HFFc6 (cell line): ENCODE results near the gene RDH14. TPM values are rescaled to one million over a fixed set of nuclear protein-coding genes. Genes with fewer than 3 reads are reported as not detected.

ENCODE experiments used
- DNase-seq: peaks from one replicate; pipeline ENCODE4 v3.0.0-alpha.2; 2018
- H3K27ac Mint-ChIP-seq: 2 replicates; pipeline ENCODE4 v1.8.0; 2020; ENCODE audit warnings: mild to moderate bottlenecking, mixed read lengths
- H3K27me3 Mint-ChIP-seq: 2 replicates; pipeline ENCODE4 v1.8.0; 2021; ENCODE audit warnings: mild to moderate bottlenecking, moderate library complexity, mixed read lengths; ENCODE audit not compliant: insufficient read depth
- H3K36me3 Mint-ChIP-seq: 2 replicates; pipeline ENCODE4 v1.8.0; 2021; ENCODE audit warnings: low read depth, mixed read lengths
- H3K4me1 Mint-ChIP-seq: 2 replicates; pipeline ENCODE4 v1.8.0; 2020; ENCODE audit warnings: low read depth, mixed read lengths
- H3K4me3 Mint-ChIP-seq: 2 replicates; pipeline ENCODE4 v1.8.0; 2020; ENCODE audit warnings: mild to moderate bottlenecking, moderate library complexity, mixed read lengths
- H3K9me3 Mint-ChIP-seq: 2 replicates; pipeline ENCODE4 v1.8.0; 2020; ENCODE audit warnings: mild to moderate bottlenecking, mixed read lengths
- total RNA-seq, 6 experiments: library from RNA; stranded (reverse); fragmentation: NEBNext Ultra II Directional; extraction: Animal tissue kit (Norgen Biotek cat#: 25700); gene quantifications; 2 replicates in 1 of 6; 3 replicates in 5 of 6; pipeline ENCODE4 v1.2.3, GENCODE V29; 2021
- TF ChIP-seq, protein P1 (sequence below): fragments of 200-600 bp; sonication (generic); IDR thresholded peaks from 2 replicates; pipeline ENCODE4 v1.5.0; 2021; ENCODE audit warnings: antibody characterized with exemption, mild to moderate bottlenecking

RDH14 gene
- total RNA-seq, 6 experiments from 2014 or later: 15.0 to 21.6 (median 17.7) TPM

DNA sequence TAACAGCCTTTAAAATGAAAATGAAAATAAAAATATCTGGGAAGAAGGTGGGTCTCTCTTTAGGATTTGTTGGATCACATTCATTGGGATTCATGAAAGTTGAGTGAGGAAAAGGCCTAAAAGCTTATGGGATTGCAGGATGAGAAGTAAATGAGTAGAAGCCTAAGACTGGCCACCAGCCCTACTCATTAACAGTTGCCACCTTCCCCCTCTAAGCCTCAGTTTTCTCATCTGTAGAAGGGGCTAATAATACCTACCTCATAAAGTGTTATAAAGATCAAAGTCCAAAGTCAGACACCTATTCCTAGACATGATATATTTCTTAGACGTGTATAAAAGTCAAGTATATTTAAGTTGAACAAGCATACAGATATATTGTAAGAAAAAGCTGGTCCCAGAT, 23.8 kb downstream of the RDH14 start:
- H3K27me3 Mint-ChIP-seq: no peaks in the 10 kb centered on the region; the same call in 1 of the 2 replicates
- H3K27ac Mint-ChIP-seq: no peak overlapping the region
- H3K4me3 Mint-ChIP-seq: no peak overlapping the region
- TF ChIP-seq, protein P1, sequence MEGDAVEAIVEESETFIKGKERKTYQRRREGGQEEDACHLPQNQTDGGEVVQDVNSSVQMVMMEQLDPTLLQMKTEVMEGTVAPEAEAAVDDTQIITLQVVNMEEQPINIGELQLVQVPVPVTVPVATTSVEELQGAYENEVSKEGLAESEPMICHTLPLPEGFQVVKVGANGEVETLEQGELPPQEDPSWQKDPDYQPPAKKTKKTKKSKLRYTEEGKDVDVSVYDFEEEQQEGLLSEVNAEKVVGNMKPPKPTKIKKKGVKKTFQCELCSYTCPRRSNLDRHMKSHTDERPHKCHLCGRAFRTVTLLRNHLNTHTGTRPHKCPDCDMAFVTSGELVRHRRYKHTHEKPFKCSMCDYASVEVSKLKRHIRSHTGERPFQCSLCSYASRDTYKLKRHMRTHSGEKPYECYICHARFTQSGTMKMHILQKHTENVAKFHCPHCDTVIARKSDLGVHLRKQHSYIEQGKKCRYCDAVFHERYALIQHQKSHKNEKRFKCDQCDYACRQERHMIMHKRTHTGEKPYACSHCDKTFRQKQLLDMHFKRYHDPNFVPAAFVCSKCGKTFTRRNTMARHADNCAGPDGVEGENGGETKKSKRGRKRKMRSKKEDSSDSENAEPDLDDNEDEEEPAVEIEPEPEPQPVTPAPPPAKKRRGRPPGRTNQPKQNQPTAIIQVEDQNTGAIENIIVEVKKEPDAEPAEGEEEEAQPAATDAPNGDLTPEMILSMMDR: no peak
- H3K36me3 Mint-ChIP-seq: no peaks in the 10 kb centered on the region
- no peaks in the 10 kb centered on the region for H3K9me3 Mint-ChIP-seq
- DNase-seq: no peak
- peaks cover 14% of the 10 kb centered on the region for H3K4me1 Mint-ChIP-seq

DNA sequence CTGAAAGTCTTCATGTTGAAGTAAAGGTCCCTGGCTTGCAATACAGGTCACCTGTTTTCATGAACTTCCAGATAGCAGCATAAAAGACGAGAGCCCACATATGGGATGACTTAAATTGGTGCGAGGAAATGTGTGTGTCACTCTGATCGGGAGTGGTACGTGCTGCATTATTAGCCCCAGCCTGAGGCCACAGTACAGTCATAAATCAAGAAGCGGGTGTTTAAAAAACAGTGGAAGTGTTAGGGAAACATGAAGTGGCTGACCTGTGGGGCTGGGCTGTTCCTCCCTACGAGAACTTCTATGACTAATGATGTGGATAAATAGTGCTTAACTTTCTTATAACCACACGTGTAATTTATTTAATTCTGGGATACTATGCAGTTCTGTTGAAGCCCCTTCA, 24.4 kb downstream of the RDH14 start:
- TF ChIP-seq, protein P1: no peak
- no peaks in the 10 kb centered on the region for H3K36me3 Mint-ChIP-seq
- no peaks in the 10 kb centered on the region for H3K9me3 Mint-ChIP-seq
- H3K4me3 Mint-ChIP-seq: peak overlapping the region; percentile 42
- peaks cover 14% of the 10 kb centered on the region for H3K4me1 Mint-ChIP-seq
- no peak overlapping the region for H3K27ac Mint-ChIP-seq
- DNase-seq: peak; percentile 52
- H3K27me3 Mint-ChIP-seq: no peaks in the 10 kb centered on the region; the same call in 1 of the 2 replicates

DNA sequence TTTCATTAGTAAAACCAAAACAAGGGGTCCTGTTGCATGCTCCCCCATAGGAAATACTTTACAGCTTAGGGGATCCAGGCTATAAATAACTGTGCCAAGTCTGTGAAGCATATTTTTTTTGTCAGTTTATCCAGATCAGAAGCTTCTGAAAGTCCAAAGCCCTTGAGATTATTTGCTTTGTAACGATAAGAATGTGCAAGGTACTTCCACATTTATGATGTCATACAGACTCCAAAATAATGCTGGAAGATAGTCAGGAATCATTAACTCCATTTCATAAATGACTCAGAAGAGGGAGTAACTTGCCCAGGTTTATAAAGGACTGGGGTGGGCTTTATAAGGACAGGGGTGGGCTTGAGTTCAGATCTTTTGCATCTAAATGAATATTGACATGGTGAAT, 29.3 kb downstream of the RDH14 start:
- H3K36me3 Mint-ChIP-seq: no peaks in the 10 kb centered on the region
- H3K9me3 Mint-ChIP-seq: no peaks in the 10 kb centered on the region
- DNase-seq: no peak
- TF ChIP-seq, protein P1: no peak
- peaks cover 7% of the 10 kb centered on the region for H3K4me1 Mint-ChIP-seq
- H3K27me3 Mint-ChIP-seq: no peaks in the 10 kb centered on the region; the same call in 1 of the 2 replicates
- H3K4me3 Mint-ChIP-seq: no peak overlapping the region
- no peak overlapping the region for H3K27ac Mint-ChIP-seq

DNA sequence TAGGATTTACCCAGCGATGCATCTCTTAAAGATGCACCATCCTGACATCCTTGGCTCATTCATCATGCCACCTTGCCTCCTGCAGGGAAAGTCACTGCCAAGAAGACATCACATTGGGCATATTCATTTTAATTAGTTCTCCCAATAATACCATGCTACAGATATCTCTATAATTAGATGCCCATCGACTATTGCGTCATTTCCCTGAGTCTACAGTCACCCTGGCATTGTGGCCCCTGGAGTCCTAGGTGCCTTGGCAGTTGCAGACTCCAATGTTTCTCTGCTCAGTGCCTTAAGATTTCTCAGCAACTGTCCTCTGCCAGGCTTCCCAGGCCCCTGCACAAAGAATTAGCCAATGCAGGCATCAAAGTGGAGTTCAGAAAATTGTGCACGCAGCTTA, 32.6 kb downstream of the RDH14 start:
- no peaks in the 10 kb centered on the region for H3K9me3 Mint-ChIP-seq

DNA sequence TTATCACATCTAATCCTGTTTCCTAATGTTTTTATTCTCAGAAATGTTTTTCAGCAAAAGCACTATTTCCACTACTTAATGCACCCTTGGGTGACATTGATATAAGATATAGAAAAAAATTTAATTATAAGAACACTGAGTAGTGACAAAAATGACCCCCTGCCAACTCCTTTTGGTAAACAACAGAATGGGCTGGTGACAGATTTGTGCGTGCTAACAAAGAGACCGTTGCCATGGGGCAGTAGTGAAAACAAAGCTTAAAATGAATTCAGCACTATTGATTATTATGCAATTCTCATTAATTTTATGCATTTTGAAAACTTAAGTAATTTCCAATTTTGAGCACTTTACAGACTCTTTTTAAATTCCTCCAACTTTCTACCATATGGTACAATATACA, 33.1 kb downstream of the RDH14 start:
- no peak for DNase-seq
- Mint-ChIP-seq H3K9me3 (no peaks in the 10 kb centered on the region), H3K36me3 (no peaks in the 10 kb centered on the region), H3K27ac (no peak overlapping the region), H3K4me3 (no peak overlapping the region), H3K4me1 (peaks cover 11% of the 10 kb centered on the region), H3K27me3 (no peaks in the 10 kb centered on the region)
- TF ChIP-seq, protein P1: no peak

More for the DNA sequence above, 32.6 kb downstream of the RDH14 start:
- no peak overlapping the region for H3K27ac Mint-ChIP-seq
- H3K27me3 Mint-ChIP-seq: no peaks in the 10 kb centered on the region
- TF ChIP-seq, protein P1: no peak
- H3K36me3 Mint-ChIP-seq: no peaks in the 10 kb centered on the region
- no peak for DNase-seq
- H3K4me3 Mint-ChIP-seq: no peak overlapping the region
- H3K4me1 Mint-ChIP-seq: peaks cover 6% of the 10 kb centered on the region

DNA sequence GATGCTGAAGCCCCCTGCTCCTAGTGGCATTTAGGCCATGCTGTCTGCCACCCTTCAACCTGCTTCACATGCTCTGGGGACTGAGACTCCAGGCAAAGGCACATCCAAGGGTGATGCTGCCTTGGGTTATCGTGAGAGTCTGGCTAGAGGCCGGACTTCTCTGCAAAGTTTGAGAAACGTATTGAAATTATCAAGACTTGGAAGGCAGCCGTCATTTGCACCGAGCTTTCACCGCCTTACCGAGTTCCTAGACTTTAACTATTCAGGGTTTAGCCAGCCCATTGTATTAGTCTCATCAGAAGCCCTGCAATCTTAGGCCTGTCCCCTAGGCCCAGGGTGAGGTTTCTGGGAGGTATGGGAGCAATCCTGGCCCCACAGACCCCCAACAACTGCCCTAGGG, 34.0 kb downstream of the RDH14 start:
- DNase-seq: no peak
- Mint-ChIP-seq H3K9me3 (no peaks in the 10 kb centered on the region), H3K36me3 (no peaks in the 10 kb centered on the region), H3K4me1 (peaks cover 17% of the 10 kb centered on the region), H3K27ac (no peak overlapping the region), H3K4me3 (no peak overlapping the region), H3K27me3 (no peaks in the 10 kb centered on the region)
- TF ChIP-seq, protein P1: no peak
